ENCODE results near the gene ATPAF1.

Gene ATPAF1

GRCh38 chr1:46630719-46631118 is 37.4 kb downstream of the ATPAF1 start:
- no peak for TF ChIP-seq TAF1 (IDR thresholded peaks at IDR 0.05; ENCODE audit: low read depth)
- TF ChIP-seq REST (IDR thresholded peaks at IDR 0.05; ENCODE audit: low read depth) = no peak
- no peak for TF ChIP-seq CEBPB (IDR thresholded peaks at IDR 0.05)
- no peak for TF ChIP-seq ZBTB7A (IDR thresholded peaks at IDR 0.05; ENCODE audit: low read depth)
- no peak for TF ChIP-seq USF1 (IDR thresholded peaks at IDR 0.05)
- no peak for TF ChIP-seq RAD21 (IDR thresholded peaks at IDR 0.05; ENCODE audit: low read depth)
- no peak for TF ChIP-seq TCF12 (IDR thresholded peaks at IDR 0.05; ENCODE audit: low read depth)
- no peak for TF ChIP-seq TEAD4 (IDR thresholded peaks at IDR 0.05)
- TF ChIP-seq YY1 (IDR thresholded peaks at IDR 0.05; ENCODE audit: low read depth) = no peak

- no peak for TF ChIP-seq CREB1 (IDR thresholded peaks at IDR 0.05; ENCODE audit: low read depth)
- TF ChIP-seq TCF12 (IDR thresholded peaks at IDR 0.05; ENCODE audit: low read depth) = no peak
- TF ChIP-seq USF1 (IDR thresholded peaks at IDR 0.05) = no peak
- TF ChIP-seq TEAD4 (IDR thresholded peaks at IDR 0.05) = no peak
- no peak for TF ChIP-seq NFIC (IDR thresholded peaks at IDR 0.05)
Measured at GRCh38 chr1:46623743-46624644, 44.2 kb downstream of the ATPAF1 start.

- no peak for TF ChIP-seq TCF12 (IDR thresholded peaks at IDR 0.05; ENCODE audit: low read depth)
- no peak for TF ChIP-seq ZBTB7A (IDR thresholded peaks at IDR 0.05; ENCODE audit: low read depth)
- TF ChIP-seq CEBPB (IDR thresholded peaks at IDR 0.05) = no peak
- TF ChIP-seq RAD21 (IDR thresholded peaks at IDR 0.05; ENCODE audit: low read depth) = peak; percentile 71
- no peak for TF ChIP-seq TAF1 (IDR thresholded peaks at IDR 0.05; ENCODE audit: low read depth)
- no peak for TF ChIP-seq TEAD4 (IDR thresholded peaks at IDR 0.05)
Measured at GRCh38 chr1:46622344-46622743, 45.8 kb downstream of the ATPAF1 start.

GRCh38 chr1:46621930-46622329 is 46.2 kb downstream of the ATPAF1 start:
- TF ChIP-seq CREB1 (IDR thresholded peaks at IDR 0.05; ENCODE audit: low read depth) (no peak), ZBTB7A (IDR thresholded peaks at IDR 0.05; ENCODE audit: low read depth) (no peak), NFIC (IDR thresholded peaks at IDR 0.05) (no peak), FOXM1 (IDR thresholded peaks at IDR 0.05; ENCODE audit: borderline replicate concordance, low read depth) (no peak), YY1 (IDR thresholded peaks at IDR 0.05; ENCODE audit: low read depth) (no peak)

- TF ChIP-seq REST (IDR thresholded peaks at IDR 0.05; ENCODE audit: low read depth) (no peak), ZBTB7A (IDR thresholded peaks at IDR 0.05; ENCODE audit: low read depth) (no peak), USF1 (IDR thresholded peaks at IDR 0.05) (no peak), FOXM1 (IDR thresholded peaks at IDR 0.05; ENCODE audit: borderline replicate concordance, low read depth) (no peak), TCF12 (IDR thresholded peaks at IDR 0.05; ENCODE audit: low read depth) (no peak), NFIC (IDR thresholded peaks at IDR 0.05) (no peak), YY1 (IDR thresholded peaks at IDR 0.05; ENCODE audit: low read depth) (no peak), TAF1 (IDR thresholded peaks at IDR 0.05; ENCODE audit: low read depth) (no peak)
Measured at GRCh38 chr1:46619656-46620258, 48.4 kb downstream of the ATPAF1 start.

- no peak for TF ChIP-seq TEAD4 (IDR thresholded peaks at IDR 0.05)
- no peak for TF ChIP-seq FOXM1 (IDR thresholded peaks at IDR 0.05; ENCODE audit: borderline replicate concordance, low read depth)
- TF ChIP-seq YY1 (IDR thresholded peaks at IDR 0.05; ENCODE audit: low read depth) = no peak
- no peak for TF ChIP-seq ZBTB7A (IDR thresholded peaks at IDR 0.05; ENCODE audit: low read depth)
- no peak for TF ChIP-seq CREB1 (IDR thresholded peaks at IDR 0.05; ENCODE audit: low read depth)
- no peak for TF ChIP-seq USF1 (IDR thresholded peaks at IDR 0.05)
- TF ChIP-seq RAD21 (IDR thresholded peaks at IDR 0.05; ENCODE audit: low read depth) = no peak
- TF ChIP-seq TCF12 (IDR thresholded peaks at IDR 0.05; ENCODE audit: low read depth) = no peak
- no peak for TF ChIP-seq TAF1 (IDR thresholded peaks at IDR 0.05; ENCODE audit: low read depth)
- TF ChIP-seq CEBPB (IDR thresholded peaks at IDR 0.05) = no peak
- no peak for TF ChIP-seq EGR1 (IDR thresholded peaks at IDR 0.05)
- TF ChIP-seq REST (IDR thresholded peaks at IDR 0.05; ENCODE audit: low read depth) = no peak
- no peak for TF ChIP-seq MAX (IDR thresholded peaks at IDR 0.05)
- no peak for TF ChIP-seq EP300 (IDR thresholded peaks at IDR 0.05; ENCODE audit: borderline replicate concordance)
- no peak for TF ChIP-seq NFIC (IDR thresholded peaks at IDR 0.05)
Measured at GRCh38 chr1:46618754-46619415, 49.3 kb downstream of the ATPAF1 start.
